SK-N-SH treated with all-trans-retinoic acid at 6 μM for 48 hours (cell line): Measurements from ENCODE around the gene DNHD1.

Experiments used
- PPARA ChIP-seq: fragments of 250-450 bp; sonication (Bioruptor Pico); IDR thresholded peaks from 2 replicates; pipeline ENCODE4 v1.5.0; 2020; ENCODE audit warnings: mild to moderate bottlenecking, borderline replicate concordance
- ZFP30 ChIP-seq: fragments of 450-650 bp; formaldehyde crosslinking; IDR thresholded peaks from 2 replicates; pipeline ENCODE4 v1.5.0; 2022; ENCODE audit warnings: mild to moderate bottlenecking, moderate library complexity
- ZNF565 ChIP-seq: fragments of 450-650 bp; formaldehyde crosslinking; conservative IDR thresholded peaks from 2 replicates; pipeline ENCODE4 v1.5.0; 2020; ENCODE audit warnings: low read depth, mild to moderate bottlenecking, moderate library complexity
- TF ChIP-seq, protein P1 (sequence below): fragments of 250-450 bp; sonication (Bioruptor Pico); IDR thresholded peaks from 2 replicates; pipeline ENCODE4 v1.8.0; 2021; ENCODE audit warnings: low read depth, mild to moderate bottlenecking, moderate library complexity, borderline replicate concordance
- TF ChIP-seq, protein P2 (sequence below): fragments of 250-450 bp; sonication (Bioruptor Pico); IDR thresholded peaks from 2 replicates; pipeline ENCODE4 v1.5.1; 2020; ENCODE audit warnings: low read depth, mild to moderate bottlenecking, moderate library complexity

- TF ChIP-seq, protein P1, sequence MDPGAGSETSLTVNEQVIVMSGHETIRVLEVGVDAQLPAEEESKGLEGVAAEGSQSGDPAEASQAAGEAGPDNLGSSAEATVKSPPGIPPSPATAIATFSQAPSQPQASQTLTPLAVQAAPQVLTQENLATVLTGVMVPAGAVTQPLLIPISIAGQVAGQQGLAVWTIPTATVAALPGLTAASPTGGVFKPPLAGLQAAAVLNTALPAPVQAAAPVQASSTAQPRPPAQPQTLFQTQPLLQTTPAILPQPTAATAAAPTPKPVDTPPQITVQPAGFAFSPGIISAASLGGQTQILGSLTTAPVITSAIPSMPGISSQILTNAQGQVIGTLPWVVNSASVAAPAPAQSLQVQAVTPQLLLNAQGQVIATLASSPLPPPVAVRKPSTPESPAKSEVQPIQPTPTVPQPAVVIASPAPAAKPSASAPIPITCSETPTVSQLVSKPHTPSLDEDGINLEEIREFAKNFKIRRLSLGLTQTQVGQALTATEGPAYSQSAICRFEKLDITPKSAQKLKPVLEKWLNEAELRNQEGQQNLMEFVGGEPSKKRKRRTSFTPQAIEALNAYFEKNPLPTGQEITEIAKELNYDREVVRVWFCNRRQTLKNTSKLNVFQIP (CRISPR knock-in tag), result no peak
- TF ChIP-seq, protein P2, sequence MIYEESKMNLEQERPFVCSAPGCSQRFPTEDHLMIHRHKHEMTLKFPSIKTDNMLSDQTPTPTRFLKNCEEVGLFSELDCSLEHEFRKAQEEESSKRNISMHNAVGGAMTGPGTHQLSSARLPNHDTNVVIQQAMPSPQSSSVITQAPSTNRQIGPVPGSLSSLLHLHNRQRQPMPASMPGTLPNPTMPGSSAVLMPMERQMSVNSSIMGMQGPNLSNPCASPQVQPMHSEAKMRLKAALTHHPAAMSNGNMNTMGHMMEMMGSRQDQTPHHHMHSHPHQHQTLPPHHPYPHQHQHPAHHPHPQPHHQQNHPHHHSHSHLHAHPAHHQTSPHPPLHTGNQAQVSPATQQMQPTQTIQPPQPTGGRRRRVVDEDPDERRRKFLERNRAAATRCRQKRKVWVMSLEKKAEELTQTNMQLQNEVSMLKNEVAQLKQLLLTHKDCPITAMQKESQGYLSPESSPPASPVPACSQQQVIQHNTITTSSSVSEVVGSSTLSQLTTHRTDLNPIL, result no peak
- TF ChIP-seq ZFP30, result no peak
- TF ChIP-seq PPARA (CRISPR knock-in tag), result no peak
- no peak for TF ChIP-seq ZNF565
Measured at GRCh38 chr11:6538945-6539344, 41.9 kb downstream of the DNHD1 start.
